22Rv1 (cell line): ENCODE data around the gene CFAP52.

Source experiments
- H3K27ac ChIP-seq: fragments of 450-650 bp; 2 replicates; pipeline ENCODE4 v1.5.1; 2017
- ZFX ChIP-seq: fragments of 450-650 bp; IDR thresholded peaks from 2 replicates; pipeline ENCODE4 v1.6.1; 2017; ENCODE audit warnings: antibody characterized with exemption, borderline replicate concordance
- TF ChIP-seq, protein P1 (sequence below): fragments of 450-650 bp; IDR thresholded peaks from 2 replicates; pipeline ENCODE4 v1.5.1; 2017; ENCODE audit warnings: mild to moderate bottlenecking

The CFAP52 gene

DNA sequence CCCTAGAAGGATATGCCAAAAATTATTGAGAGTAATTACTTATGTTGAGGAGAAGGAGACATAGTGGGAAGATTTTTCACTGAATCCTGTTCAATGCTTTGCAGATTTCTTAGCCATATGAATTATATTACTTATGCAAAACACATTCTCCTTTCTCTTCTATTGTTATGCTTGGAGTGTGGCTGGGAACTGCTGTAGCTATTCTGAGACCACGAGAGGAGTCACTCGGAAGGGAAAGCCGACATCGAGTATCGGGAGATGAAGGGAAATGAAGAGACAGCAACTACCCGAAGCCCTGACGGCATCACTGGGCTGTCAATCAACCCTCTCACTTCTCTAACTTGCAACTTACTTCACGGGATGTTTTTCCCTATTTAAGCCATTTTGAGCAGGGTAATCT is 40.4 kb upstream of the CFAP52 start:
- no peak overlapping the region for H3K27ac ChIP-seq
- TF ChIP-seq, protein P1, sequence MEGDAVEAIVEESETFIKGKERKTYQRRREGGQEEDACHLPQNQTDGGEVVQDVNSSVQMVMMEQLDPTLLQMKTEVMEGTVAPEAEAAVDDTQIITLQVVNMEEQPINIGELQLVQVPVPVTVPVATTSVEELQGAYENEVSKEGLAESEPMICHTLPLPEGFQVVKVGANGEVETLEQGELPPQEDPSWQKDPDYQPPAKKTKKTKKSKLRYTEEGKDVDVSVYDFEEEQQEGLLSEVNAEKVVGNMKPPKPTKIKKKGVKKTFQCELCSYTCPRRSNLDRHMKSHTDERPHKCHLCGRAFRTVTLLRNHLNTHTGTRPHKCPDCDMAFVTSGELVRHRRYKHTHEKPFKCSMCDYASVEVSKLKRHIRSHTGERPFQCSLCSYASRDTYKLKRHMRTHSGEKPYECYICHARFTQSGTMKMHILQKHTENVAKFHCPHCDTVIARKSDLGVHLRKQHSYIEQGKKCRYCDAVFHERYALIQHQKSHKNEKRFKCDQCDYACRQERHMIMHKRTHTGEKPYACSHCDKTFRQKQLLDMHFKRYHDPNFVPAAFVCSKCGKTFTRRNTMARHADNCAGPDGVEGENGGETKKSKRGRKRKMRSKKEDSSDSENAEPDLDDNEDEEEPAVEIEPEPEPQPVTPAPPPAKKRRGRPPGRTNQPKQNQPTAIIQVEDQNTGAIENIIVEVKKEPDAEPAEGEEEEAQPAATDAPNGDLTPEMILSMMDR, result no peak
- TF ChIP-seq ZFX, result no peak

DNA sequence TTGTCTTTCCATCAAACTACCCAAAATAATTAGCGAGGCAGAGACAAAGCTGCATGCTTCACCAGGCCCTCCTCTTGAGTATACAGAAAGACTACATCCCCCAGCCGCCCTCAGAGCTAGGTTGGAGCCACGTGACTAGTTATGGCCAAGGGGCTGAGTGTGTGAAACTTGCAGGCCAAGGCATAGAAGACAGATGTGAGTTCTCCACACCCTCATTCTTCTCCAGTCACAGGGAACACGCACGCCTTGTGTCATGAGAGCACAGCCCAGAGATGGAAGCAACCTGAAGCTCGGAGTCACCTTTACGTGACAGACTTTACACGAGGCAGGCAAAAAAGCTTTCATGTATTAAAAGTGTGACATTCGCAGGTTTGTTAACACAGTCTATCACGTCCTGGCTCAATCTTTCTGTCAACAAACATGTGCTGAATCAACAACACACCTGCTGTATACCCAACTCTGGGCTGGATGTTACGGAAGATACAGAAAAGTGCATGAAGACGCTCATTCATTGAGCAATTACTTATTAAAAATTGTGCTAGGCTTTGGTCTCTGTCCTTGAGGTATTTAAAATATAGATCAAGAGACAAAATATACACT is 39.2 kb upstream of the CFAP52 start:
- TF ChIP-seq, protein P1, result no peak
- no peak for TF ChIP-seq ZFX
- no peak overlapping the region for H3K27ac ChIP-seq

DNA sequence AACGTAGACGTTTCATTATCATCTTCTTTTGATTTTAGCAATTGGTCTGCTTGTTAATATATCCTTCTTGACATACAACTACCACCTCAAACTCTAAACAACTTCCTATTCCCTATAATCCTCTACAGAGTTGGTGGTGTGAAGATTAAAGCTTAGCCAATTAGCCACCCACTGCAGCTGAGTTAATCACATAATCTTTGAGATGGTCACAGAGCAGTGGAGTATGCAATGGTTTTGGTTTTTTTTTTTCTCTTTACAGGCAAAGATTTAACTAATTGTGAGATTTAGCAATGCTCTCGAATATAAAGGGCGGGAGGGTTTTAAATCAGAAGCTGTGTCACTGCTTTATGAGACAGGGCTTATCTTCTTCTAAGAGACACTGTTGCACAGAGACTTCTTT is 37.8 kb upstream of the CFAP52 start:
- no peak overlapping the region for H3K27ac ChIP-seq
- TF ChIP-seq, protein P1, result no peak
- no peak for TF ChIP-seq ZFX

DNA sequence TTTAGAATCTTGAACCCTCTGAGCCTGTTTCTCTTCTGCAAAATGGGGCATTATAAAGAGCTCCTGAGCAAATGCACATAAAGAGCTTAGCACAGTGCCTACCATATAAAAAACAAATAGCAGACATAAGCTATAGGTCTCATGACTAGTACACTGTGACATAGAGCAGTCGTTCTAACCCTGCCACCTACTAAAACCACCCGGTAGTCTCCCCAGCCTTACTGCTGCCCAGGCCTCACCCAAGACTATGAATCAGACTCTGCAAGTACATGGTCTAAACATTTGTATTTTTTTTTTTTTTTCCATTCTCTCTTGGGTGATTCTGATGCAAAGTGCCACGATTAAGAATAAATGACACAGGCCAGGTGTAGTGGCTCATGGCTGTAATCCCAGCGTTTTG is 34.7 kb upstream of the CFAP52 start:
- TF ChIP-seq, protein P1, result no peak
- no peak for TF ChIP-seq ZFX
- H3K27ac ChIP-seq, result no peak overlapping the region

DNA sequence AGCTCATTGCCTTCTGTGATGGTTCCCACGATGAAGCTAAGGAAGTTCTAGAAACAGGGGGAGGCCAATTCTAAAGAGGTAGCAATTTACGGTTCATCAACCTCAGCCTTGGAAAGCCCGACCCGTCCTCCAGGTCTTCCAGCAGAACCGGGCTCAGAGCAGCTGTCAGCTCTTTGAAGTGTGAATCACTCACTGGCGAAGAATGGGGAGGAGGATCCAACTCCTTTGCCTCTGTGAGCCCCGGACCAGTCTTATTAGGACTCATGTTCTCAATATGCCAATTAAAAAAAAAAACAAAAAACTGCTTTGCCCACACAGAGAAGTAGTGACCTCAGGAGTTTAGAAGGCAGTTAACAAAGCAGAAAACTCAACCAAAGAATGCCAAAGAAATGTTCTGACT is 32.2 kb upstream of the CFAP52 start:
- no peak overlapping the region for H3K27ac ChIP-seq
- TF ChIP-seq, protein P1, result no peak
- TF ChIP-seq ZFX, result no peak

DNA sequence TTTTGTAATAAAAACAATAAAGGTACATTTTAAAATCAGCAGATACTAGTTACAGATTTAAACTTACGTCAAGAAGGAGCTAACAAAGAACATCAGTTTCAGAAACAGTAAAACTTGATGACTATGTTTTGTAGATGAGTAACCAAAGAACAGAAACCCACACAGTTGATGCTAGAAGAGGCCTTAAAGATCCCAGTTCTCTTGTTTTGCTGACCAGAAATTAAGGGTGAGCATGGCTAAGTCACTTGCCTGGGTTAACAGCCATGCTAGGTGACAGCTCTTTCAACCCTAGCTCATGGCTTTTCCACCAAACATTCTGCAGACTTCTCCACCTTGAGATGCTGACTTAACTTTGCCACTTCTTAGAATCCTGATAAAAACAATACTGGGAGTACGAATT is 27.2 kb upstream of the CFAP52 start:
- H3K27ac ChIP-seq, result no peak overlapping the region
- TF ChIP-seq, protein P1, result no peak
- no peak for TF ChIP-seq ZFX

DNA sequence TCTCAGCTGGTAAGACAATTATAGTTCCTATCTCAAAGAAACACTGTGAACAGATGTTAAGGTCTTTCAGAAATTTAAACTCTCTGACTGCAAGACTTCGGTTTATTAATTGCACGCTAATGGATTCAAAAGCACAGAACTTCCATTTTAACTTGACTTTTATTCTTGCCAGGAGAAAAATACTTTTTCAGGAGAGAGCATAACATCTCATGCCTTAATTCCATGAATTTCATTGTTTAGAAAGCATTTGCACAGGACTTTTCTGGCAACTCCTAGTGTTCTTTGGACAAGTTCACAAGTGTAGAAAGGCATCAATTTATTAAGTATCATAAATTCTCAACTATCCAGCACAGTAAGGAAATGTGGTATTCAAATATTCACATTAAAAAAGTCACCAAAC is 23.3 kb upstream of the CFAP52 start:
- TF ChIP-seq, protein P1, result no peak
- no peak for TF ChIP-seq ZFX
- no peak overlapping the region for H3K27ac ChIP-seq
